ENCODE data around the gene PHLPP1.

- no peak for TF ChIP-seq EZH2 (IDR thresholded peaks at IDR 0.05; ENCODE audit: low read length, missing control alignments)
- TF ChIP-seq CTCF (conservative IDR thresholded peaks at IDR 0.05 in 1 of 2, IDR thresholded peaks at IDR 0.05 in 1 of 2; ENCODE audit: low read depth in 1 of 2, low read length in 2 of 2) = peak in 1 of 2 donors; percentile 30
Observed at GRCh38 chr18:62928326-62928725, 213.0 kb downstream of the PHLPP1 start.
